Measurements from ENCODE around the gene FAT2.

The FAT2 gene, protein sequence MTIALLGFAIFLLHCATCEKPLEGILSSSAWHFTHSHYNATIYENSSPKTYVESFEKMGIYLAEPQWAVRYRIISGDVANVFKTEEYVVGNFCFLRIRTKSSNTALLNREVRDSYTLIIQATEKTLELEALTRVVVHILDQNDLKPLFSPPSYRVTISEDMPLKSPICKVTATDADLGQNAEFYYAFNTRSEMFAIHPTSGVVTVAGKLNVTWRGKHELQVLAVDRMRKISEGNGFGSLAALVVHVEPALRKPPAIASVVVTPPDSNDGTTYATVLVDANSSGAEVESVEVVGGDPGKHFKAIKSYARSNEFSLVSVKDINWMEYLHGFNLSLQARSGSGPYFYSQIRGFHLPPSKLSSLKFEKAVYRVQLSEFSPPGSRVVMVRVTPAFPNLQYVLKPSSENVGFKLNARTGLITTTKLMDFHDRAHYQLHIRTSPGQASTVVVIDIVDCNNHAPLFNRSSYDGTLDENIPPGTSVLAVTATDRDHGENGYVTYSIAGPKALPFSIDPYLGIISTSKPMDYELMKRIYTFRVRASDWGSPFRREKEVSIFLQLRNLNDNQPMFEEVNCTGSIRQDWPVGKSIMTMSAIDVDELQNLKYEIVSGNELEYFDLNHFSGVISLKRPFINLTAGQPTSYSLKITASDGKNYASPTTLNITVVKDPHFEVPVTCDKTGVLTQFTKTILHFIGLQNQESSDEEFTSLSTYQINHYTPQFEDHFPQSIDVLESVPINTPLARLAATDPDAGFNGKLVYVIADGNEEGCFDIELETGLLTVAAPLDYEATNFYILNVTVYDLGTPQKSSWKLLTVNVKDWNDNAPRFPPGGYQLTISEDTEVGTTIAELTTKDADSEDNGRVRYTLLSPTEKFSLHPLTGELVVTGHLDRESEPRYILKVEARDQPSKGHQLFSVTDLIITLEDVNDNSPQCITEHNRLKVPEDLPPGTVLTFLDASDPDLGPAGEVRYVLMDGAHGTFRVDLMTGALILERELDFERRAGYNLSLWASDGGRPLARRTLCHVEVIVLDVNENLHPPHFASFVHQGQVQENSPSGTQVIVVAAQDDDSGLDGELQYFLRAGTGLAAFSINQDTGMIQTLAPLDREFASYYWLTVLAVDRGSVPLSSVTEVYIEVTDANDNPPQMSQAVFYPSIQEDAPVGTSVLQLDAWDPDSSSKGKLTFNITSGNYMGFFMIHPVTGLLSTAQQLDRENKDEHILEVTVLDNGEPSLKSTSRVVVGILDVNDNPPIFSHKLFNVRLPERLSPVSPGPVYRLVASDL (N-terminal part only)

GRCh38 chr5:151591144-151591819 lies at the start of gene FAT2:
Gene FAT2 (minus strand): TSS chr5:151591331. CDS start chr5:151568931, 22,400 bp downstream.
- DNase-seq (ENCODE audit: low read depth): no peak

DNA sequence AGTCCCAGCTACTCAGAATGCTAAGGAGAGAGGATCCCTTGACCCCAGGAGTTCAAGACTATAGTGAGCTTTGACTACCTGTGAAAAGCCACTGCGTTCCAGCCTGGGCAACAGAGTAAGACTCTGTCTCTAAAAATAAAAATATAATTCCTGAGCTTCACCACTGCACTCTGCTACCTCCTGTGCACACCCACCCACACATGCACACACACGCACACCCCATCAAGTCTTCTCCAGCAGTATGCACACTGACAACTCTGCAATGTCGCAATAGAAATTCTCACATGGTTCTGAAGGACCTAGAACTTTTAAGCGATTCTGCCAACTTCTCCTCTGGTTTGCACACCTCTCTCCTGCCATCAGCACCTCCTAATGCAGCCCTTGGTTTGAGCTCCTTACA lies 47.5 kb upstream of the FAT2 start:
- DNase-seq (ENCODE audit: low read depth): no peak

DNA sequence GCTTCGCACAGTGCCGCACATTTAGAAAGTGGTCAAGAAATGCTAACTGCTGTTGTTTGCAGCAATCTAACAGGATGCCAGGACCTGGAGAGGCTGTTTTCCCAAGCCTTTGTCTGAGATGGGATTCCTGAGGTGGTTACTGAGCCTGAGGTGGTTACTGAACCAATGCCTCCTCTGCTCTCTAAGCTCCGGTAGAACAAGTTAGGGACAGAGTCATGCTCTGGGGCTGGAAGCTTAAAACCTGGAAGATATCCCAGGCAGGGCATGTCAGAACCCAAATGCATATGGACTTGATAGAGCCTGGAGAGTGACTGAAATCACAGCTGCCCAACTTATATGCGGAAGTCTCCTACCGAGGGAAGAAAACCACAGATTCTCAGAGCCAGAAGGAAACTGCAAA lies 46.5 kb upstream of the FAT2 start:
- no peak for DNase-seq (ENCODE audit: low read depth)

GRCh38 chr5:151633892-151634291 lies 42.8 kb upstream of the FAT2 start:
- no peak for DNase-seq (ENCODE audit: low read depth)

DNA sequence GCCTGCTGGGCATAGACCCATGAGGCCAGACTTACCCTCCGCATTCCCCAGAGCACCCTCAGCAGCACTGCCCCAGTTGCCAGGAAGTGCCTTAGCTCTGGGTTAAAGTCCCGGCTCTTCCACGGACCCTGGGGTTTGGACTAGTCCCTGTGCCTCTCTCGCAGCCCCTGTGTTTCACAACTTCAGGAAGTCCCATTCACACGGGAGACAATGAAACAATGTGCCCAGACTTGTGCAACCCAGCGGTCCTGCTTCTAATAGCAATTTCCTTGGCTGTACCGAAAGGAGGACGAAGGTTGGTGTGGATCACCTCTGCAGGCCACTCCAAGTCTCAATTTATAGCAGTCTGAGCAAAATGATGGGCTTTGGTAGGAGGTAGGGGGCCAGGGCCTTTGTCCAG lies 41.8 kb upstream of the FAT2 start:
- no peak for DNase-seq (ENCODE audit: low read depth)

DNA sequence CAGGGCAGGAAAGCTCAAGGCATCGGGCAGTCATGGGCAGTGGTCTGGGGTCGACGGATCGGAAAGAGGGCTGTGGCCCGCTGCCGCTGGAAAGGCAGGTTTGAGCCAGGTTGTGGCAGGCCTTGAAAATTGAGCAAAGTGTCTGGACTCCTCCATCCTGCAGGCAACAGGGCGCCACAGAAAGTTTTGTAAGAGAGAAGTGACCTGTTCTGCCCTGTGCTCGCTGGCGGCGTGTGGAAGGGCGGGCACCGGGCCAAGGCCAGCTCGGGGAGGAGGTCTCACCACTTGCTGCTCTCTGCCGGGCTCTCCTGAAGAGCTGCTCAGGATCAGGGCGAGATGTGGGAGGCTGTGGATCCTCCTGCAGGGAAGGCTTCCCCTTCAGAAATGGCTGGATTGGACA lies 41.4 kb upstream of the FAT2 start:
- no peak for DNase-seq (ENCODE audit: low read depth)

DNA sequence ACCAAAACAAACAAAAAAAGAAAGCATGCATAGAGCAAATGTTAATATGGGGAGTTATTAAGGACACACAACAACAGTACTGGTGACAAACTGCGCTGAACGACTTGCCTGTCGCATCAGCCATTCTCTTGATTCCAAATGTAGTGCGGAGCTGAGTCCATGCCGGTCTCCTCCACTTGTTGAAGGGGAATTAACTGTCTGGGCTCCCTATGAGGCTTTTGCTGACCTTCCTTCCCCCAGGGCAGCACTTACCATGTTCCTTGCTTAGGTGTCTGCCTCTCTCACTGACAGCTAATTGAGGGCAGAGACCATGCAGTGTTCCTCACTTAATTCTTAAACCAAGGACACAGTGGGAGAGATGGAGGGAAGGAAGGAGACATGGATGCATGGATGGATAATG lies 40.8 kb upstream of the FAT2 start:
- no peak for DNase-seq (ENCODE audit: low read depth)

DNA sequence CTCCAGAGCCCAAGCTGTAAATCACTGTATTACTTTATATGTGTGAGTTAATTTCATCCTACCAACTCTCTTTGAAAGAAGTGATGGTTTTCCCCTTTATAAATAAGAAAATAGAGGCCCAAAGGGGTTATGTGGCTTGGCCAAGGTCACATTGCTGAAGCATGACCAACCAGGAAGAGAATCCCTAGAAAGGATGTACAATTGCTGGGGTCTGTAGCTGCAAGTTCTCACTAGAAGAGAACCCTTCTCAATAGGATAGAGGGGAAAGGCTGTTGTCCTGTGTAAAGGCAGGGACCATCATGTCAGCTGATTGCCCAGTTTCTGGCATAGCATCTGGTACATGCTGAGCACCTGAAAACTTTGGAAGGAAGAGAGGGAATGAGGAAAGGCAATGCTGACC lies 39.0 kb upstream of the FAT2 start:
- no peak for DNase-seq (ENCODE audit: low read depth)

GRCh38 chr5:151628112-151628823 lies 37.1 kb upstream of the FAT2 start:
- DNase-seq (ENCODE audit: low read depth): no peak

DNA sequence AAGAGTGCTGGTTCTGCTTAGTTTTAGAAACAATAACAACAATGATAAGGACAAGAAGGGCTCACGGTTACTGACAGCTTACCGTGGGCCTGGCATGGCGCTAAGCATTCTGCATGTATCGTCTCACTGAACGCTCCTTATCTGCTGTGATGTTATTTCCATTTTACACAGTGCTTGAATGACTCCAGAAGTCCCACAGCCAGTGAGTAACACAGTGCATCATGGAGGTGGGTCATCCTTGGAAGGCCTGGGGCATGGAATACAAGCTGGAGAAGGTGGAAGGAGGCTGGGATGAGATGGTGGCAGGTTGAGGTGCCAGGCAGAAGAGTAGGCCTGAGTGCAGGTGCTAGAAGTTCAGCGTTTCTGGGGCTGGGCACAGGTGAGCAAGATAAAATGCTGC lies 36.5 kb upstream of the FAT2 start:
- DNase-seq (ENCODE audit: low read depth): no peak

- DNase-seq (ENCODE audit: low read depth): no peak
These were observed 34.2 kb upstream of the FAT2 start for GRCh38 chr5:151625285-151625684.

GRCh38 chr5:151624476-151624875 lies 33.3 kb upstream of the FAT2 start:
- no peak for DNase-seq (ENCODE audit: low read depth)

GRCh38 chr5:151622367-151623088 lies 31.4 kb upstream of the FAT2 start:
- DNase-seq (ENCODE audit: low read depth): no peak

DNA sequence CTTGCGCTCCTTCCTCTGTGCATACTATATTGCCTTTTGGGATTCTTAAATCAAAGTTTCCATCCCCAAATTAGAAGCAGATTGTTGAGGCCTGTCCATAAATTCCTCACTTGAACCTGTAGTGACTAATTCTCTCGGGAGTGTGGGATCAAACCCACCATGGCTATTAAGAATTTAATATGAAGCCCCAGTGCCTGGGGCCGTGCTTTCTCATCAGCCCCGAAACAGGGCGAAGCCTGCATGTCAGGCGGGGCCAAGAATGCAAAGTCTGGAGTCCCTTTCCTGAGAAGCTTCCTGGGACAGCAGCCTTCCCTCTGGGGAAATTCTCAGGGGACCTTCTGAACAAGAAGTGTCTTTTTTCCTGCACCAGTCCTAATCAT lies 29.3 kb upstream of the FAT2 start:
- no peak for DNase-seq (ENCODE audit: low read depth)

DNA sequence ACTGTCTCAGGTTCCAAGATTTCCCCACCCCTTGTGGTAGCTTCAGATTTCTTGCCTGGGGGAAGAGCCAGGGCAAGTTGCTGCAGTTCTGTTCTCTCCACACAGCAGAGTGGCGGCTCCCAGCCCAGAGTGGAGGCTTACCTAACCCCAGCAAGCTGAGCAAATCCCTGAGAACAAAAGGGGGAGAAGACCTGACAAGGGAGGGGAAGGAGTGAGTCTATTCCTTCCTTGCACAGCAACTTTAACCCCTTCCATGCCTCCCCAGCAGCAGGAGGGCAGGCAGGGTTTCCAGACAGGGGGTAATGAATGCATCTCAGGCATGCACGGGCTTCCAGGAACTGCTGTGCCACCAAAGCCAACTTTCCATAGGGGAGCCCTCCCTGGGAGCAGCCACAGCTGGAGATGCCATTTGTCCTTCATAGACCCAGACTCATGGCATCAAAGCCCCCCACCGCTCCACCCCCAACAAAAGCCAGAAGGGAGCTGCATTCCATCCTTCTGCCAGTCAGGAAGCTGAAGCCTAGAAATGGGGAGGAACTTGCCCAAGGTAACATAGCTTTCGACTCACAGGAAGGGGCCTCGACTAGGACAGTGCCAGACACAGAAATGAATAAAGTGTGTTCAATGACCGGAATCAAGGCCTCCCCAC lies 28.8 kb upstream of the FAT2 start:
- DNase-seq (ENCODE audit: low read depth): no peak

- DNase-seq (ENCODE audit: low read depth): no peak
These were observed 27.8 kb upstream of the FAT2 start for GRCh38 chr5:151618907-151619306.

DNA sequence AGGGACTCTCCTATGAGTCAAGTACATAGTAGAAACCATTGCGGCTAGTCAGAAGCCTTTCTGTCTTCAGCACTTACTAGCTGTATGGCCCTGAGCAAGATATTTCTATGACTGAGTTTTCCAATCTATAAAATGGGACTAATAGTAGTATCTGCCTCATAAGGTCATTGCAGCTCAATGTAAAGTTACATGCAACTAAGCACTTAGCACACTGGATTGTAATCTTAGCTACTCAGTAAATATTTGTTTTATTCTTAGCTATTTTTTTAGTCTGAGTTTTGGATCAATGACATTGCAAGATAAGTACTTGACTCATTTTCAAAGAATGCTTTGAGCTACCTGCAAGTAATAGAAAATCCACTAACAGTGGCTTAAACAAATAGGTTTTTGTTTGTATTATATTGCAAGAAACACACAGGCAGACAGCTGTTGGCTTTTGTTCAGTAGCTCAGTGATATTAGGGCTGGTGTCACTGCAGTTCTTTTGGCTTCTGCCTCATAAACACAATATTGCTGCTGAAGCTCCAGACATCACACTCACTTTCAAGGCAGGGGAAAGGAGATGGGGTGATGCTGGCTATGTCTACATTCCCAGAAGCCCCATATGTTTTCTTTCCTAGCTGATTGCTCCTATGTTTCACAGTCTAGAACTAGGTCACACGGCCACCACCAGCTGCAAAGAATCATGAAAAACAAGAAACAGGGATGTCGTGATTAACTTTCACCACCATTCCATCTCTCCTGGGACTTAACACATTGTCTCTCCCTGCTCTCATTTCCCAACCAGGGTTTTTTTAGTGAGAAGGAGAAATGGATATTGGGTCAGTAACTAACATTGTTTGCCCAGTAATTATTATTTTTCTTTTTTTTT lies 26.9 kb upstream of the FAT2 start:
- no peak for DNase-seq (ENCODE audit: low read depth)

GRCh38 chr5:151617383-151617840 lies 26.3 kb upstream of the FAT2 start:
- DNase-seq (ENCODE audit: low read depth): no peak

DNA sequence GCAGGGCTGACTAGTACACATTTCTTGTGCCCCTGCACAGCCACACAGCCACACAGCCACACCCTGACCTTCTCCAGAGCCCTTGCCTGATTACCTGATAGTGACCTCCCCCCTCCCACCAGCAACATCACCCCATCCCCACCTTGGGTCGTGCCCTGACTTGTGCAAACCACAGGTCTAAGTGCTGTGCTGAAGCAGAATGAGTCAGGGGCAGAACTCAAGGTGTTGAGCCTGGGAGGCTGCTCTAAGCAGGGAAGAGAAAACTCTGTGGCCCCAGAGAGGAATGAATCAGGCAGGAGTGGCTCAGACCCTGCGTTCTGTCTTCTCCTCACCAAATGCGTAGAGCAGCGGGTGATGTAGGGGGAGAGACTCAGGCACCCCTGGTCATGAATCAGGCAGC lies 24.3 kb upstream of the FAT2 start:
- DNase-seq (ENCODE audit: low read depth): no peak

Measured in stimulated activated CD4-positive, alpha-beta T cell treated with anti-CD3 and anti-CD28 coated beads, Interleukin-2, amount 100 ng/mL, for 4 hours (primary cell).